ENCODE results near the gene SH3BP1.

DNA sequence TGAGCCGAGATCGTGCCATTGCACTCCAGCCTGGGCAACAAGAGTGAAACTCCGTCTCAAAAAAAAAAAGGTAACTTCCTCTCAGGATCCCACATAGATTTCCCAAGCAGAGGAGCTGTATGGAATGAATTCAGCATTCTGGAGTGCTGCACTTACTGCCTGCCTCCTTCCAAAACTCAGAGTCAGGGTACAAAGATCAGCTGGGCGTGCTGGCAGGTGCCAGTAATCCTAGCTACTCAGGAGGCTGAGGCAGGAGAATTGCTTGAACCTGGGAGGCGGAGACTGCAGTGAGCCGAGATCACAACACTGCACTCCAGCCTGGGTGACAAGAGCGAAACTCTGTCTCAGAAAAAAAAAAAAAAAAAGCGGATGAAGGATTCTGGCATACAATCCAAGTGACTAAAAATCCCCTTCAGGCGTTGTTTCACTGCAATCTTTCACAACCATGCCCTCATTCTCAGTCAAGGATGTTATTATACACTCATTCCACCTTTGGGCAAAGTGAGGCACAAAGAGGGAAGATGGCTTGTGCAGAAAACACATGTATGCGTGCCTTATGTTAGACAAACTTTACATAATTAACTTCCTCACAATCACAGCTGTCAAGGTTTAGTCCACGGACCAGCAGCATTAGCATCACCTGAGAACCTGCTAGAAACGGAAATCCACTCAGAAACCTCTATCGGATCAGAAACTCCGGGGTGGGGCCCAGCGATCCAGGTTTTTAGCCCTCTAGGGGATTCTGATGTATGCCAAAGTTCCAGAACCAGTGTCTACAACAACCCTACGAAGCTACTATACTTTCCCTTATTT is 45.5 kb downstream of the SH3BP1 start:
- TF ChIP-seq, protein P1, sequence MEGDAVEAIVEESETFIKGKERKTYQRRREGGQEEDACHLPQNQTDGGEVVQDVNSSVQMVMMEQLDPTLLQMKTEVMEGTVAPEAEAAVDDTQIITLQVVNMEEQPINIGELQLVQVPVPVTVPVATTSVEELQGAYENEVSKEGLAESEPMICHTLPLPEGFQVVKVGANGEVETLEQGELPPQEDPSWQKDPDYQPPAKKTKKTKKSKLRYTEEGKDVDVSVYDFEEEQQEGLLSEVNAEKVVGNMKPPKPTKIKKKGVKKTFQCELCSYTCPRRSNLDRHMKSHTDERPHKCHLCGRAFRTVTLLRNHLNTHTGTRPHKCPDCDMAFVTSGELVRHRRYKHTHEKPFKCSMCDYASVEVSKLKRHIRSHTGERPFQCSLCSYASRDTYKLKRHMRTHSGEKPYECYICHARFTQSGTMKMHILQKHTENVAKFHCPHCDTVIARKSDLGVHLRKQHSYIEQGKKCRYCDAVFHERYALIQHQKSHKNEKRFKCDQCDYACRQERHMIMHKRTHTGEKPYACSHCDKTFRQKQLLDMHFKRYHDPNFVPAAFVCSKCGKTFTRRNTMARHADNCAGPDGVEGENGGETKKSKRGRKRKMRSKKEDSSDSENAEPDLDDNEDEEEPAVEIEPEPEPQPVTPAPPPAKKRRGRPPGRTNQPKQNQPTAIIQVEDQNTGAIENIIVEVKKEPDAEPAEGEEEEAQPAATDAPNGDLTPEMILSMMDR (conservative IDR thresholded peaks at IDR 0.05; ENCODE audit: low read depth, low read length), result no peak
- TF ChIP-seq EZH2 (IDR thresholded peaks at IDR 0.05; ENCODE audit: borderline replicate concordance, low read depth, low read length, poor library complexity, severe bottlenecking), result no peak
